H1 (cell line): ENCODE results near the gene TMEM181. TPM values are rescaled to one million over a fixed set of nuclear protein-coding genes. Genes with fewer than 3 reads are reported as not detected.

Source experiments
- CTCF ChIA-PET: fragments of 300-600 bp; sonication (Branson Sonifier 250); formaldehyde crosslinking; loops from one replicate; lab custom pipeline; 2021; ENCODE audit not compliant: partially characterized antibody; lab: Charles Lee
- POLR2A ChIA-PET: fragments of 300-600 bp; sonication (Branson Sonifier 250); formaldehyde crosslinking; loops from one replicate; lab custom pipeline; 2021; ENCODE audit warnings: inconsistent platforms; ENCODE audit not compliant: partially characterized antibody; lab: Charles Lee
- DNase-seq, 2 experiments: peaks; one replicate each; pipeline versions ENCODE4 v3.0.0 to v3.0.0-alpha.2; 2010 to 2022; ENCODE audit warnings: low spot score in 2 of 2, low read depth in 1 of 2, mixed read lengths in 1 of 2
- FAIRE-seq: peaks from 2 replicates; lab custom pipeline; 2011; peaks lifted over from hg19 to GRCh38; lab: Jason Lieb, UNC
- H2AFZ ChIP-seq: 2 replicates; pipeline ENCODE4 v1.8.1; 2012; ENCODE audit warnings: low read length, inconsistent platforms
- H2AK5ac ChIP-seq: 2 replicates; pipeline ENCODE4 v1.6.1; 2013; ENCODE audit warnings: low read depth, low read length
- H2BK120ac ChIP-seq: replicated peaks from 2 replicates; pipeline ENCODE3; 2013; ENCODE audit warnings: low read depth, low read length, inconsistent platforms
- H2BK12ac ChIP-seq: 2 replicates; pipeline ENCODE4 v1.6.1; 2013; ENCODE audit warnings: low read depth, low read length
- H2BK15ac ChIP-seq: 2 replicates; pipeline ENCODE4 v1.6.1; 2013; ENCODE audit warnings: low read length
- H2BK20ac ChIP-seq: 2 replicates; pipeline ENCODE4 v1.6.1; 2013; ENCODE audit warnings: low read length
- H2BK5ac ChIP-seq: 2 replicates; pipeline ENCODE4 v1.6.1; 2013; ENCODE audit warnings: low read depth, low read length
- H3K14ac ChIP-seq: 2 replicates; pipeline ENCODE4 v1.6.1; 2013; ENCODE audit warnings: inconsistent platforms; ENCODE audit not compliant: insufficient read length
- H3K18ac ChIP-seq: 2 replicates; pipeline ENCODE4 v1.6.1; 2013; ENCODE audit warnings: low read length; ENCODE audit errors: extremely low read depth
- H3K23ac ChIP-seq: 2 replicates; pipeline ENCODE4 v1.6.1; 2013; ENCODE audit warnings: inconsistent platforms; ENCODE audit not compliant: insufficient read length
- H3K23me2 ChIP-seq: 2 replicates; pipeline ENCODE4 v1.6.1; 2013; ENCODE audit warnings: low read depth, low read length
- H3K27ac ChIP-seq: 2 replicates; pipeline ENCODE4 v1.6.1; 2011; ENCODE audit warnings: low read depth, low read length, inconsistent platforms
- H3K27me3 ChIP-seq, 4 experiments: replicated peaks in 1 of 4; 1 replicate in 1 of 4; 2 replicates in 3 of 4; pipeline versions ENCODE4 v1.6.1 to v1.8.1; 2011 to 2013; ENCODE audit warnings: low read length in 3 of 4, mild to moderate bottlenecking in 3 of 4, inconsistent platforms in 2 of 4, mixed read lengths in 2 of 4, moderate library complexity in 1 of 4; ENCODE audit not compliant: control insufficient read depth in 3 of 4, insufficient read depth in 3 of 4; ENCODE audit errors: extremely low read depth in 1 of 4
- H3K36me3 ChIP-seq, 4 experiments: 2 replicates each; pipeline versions ENCODE4 v1.6.1 to v1.8.1; 2011 to 2013; ENCODE audit warnings: mild to moderate bottlenecking in 4 of 4, low read length in 3 of 4, moderate library complexity in 2 of 4, control low read depth in 1 of 4, inconsistent platforms in 1 of 4; ENCODE audit not compliant: insufficient read depth in 4 of 4, control insufficient read depth in 2 of 4
- H3K4ac ChIP-seq: replicated peaks from 2 replicates; pipeline ENCODE3; 2013; ENCODE audit warnings: low read length, low read depth, mixed read lengths, inconsistent platforms; ENCODE audit not compliant: insufficient read length
- H3K4me1 ChIP-seq, 4 experiments: replicated peaks in 1 of 4; 1 replicate in 1 of 4; 2 replicates in 3 of 4; pipeline versions ENCODE4 v1.6.1 to v1.8.1; 2011 to 2013; ENCODE audit warnings: low read length in 3 of 4, inconsistent platforms in 2 of 4, mixed read lengths in 1 of 4; ENCODE audit not compliant: insufficient read depth in 4 of 4, control insufficient read depth in 3 of 4
- H3K4me2 ChIP-seq, 2 experiments: 2 replicates each; pipeline versions ENCODE4 v1.6.1 to v1.8.1; 2011 to 2013; ENCODE audit warnings: low read depth in 2 of 2, low read length in 2 of 2, control low read depth in 1 of 2, inconsistent platforms in 1 of 2, mild to moderate bottlenecking in 1 of 2; ENCODE audit not compliant: insufficient read depth in 1 of 2
- H3K4me3 ChIP-seq, 4 experiments: fragments of 200-600, 300-600 bp in 1 of 4; sonication (generic), shearing (Covaris generic), sonication (Bioruptor Twin) in 1 of 4; 2 replicates each; pipeline versions ENCODE4 v1.5.1 to v1.8.1; 2011 to 2016; ENCODE audit warnings: low read length in 4 of 4, low read depth in 3 of 4, control low read depth in 2 of 4, inconsistent platforms in 2 of 4, mild to moderate bottlenecking in 2 of 4, mixed read lengths in 1 of 4, moderate library complexity in 1 of 4; ENCODE audit not compliant: insufficient read depth in 2 of 4; ENCODE audit errors: extremely low read depth in 1 of 4
- H3K56ac ChIP-seq: replicated peaks from 2 replicates; pipeline ENCODE3; 2013; ENCODE audit warnings: low read depth, mild to moderate bottlenecking, mixed read lengths, low read length, inconsistent platforms; ENCODE audit not compliant: insufficient read length
- H3K79me1 ChIP-seq: 2 replicates; pipeline ENCODE4 v1.6.1; 2013; ENCODE audit warnings: low read depth, low read length, control low read depth
- H3K79me2 ChIP-seq, 2 experiments: 2 replicates each; pipeline versions ENCODE4 v1.6.1 to v1.8.1; 2012 to 2013; ENCODE audit warnings: low read length in 2 of 2, mild to moderate bottlenecking in 2 of 2, inconsistent platforms in 1 of 2; ENCODE audit not compliant: insufficient read depth in 2 of 2, control insufficient read depth in 1 of 2
- H3K9ac ChIP-seq, 4 experiments: replicated peaks in 1 of 4; 1 replicate in 1 of 4; 2 replicates in 3 of 4; pipeline versions ENCODE4 v1.6.1 to v1.8.1; 2011 to 2013; ENCODE audit warnings: low read depth in 3 of 4, low read length in 3 of 4, control low read depth in 2 of 4, mild to moderate bottlenecking in 2 of 4, moderate library complexity in 2 of 4, inconsistent platforms in 1 of 4; ENCODE audit errors: extremely low read depth in 1 of 4
- H3K9me3 ChIP-seq, 2 experiments: 2 replicates each; pipeline versions ENCODE4 v1.6.1 to v1.8.1; 2012 to 2013; ENCODE audit warnings: mild to moderate bottlenecking in 2 of 2, moderate library complexity in 2 of 2, control low read depth in 1 of 2, inconsistent platforms in 1 of 2, low read depth in 1 of 2, low read length in 1 of 2, mixed read lengths in 1 of 2; ENCODE audit not compliant: insufficient read depth in 2 of 2
- H4K20me1 ChIP-seq, 2 experiments: replicated peaks in 1 of 2; 2 replicates each; pipeline versions ENCODE3 to v1.8.1; 2011 to 2013; ENCODE audit warnings: inconsistent platforms in 2 of 2, low read length in 2 of 2, mild to moderate bottlenecking in 1 of 2; ENCODE audit not compliant: insufficient read depth in 2 of 2, control insufficient read depth in 1 of 2
- H4K5ac ChIP-seq: 2 replicates; pipeline ENCODE4 v1.6.1; 2013; ENCODE audit warnings: low read length, low read depth, mixed read lengths, inconsistent platforms; ENCODE audit not compliant: insufficient read length
- H4K8ac ChIP-seq: 2 replicates; pipeline ENCODE4 v1.8.0; 2013; ENCODE audit warnings: mild to moderate bottlenecking, moderate library complexity, low read length, inconsistent platforms; ENCODE audit not compliant: insufficient read depth; ENCODE audit errors: extremely low read depth
- H4K91ac ChIP-seq: replicated peaks from 2 replicates; pipeline ENCODE3; 2013; ENCODE audit warnings: low read length, mixed read lengths, inconsistent platforms; ENCODE audit not compliant: insufficient read length
- ASH2L ChIP-seq: fragments of 200-600, 300-600 bp; sonication (generic); IDR thresholded peaks from one replicate; pipeline ENCODE4 v1.7.1; 2017; ENCODE audit warnings: low read length
- EGR1 ChIP-seq: IDR thresholded peaks from 2 replicates; pipeline ENCODE4 v1.6.1; 2011; ENCODE audit warnings: low read depth, low read length, borderline replicate concordance
- HDAC2 ChIP-seq, 2 experiments: fragments of 300-600 bp in 1 of 2; sonication (generic) in 1 of 2; IDR thresholded peaks; 2 replicates each; pipeline ENCODE4 v1.6.1; 2011 to 2012; ENCODE audit warnings: low read depth in 2 of 2, low read length in 2 of 2, mild to moderate bottlenecking in 2 of 2, moderate library complexity in 2 of 2, borderline replicate concordance in 1 of 2, inconsistent platforms in 1 of 2
- KDM4A ChIP-seq: IDR thresholded peaks from one replicate; pipeline ENCODE4 v1.7.1; 2012; ENCODE audit warnings: low read depth, mild to moderate bottlenecking, moderate library complexity, low read length, inconsistent platforms; ENCODE audit not compliant: severe bottlenecking
- PHF8 ChIP-seq: fragments of 200-600 bp; sonication (generic); conservative IDR thresholded peaks from 2 replicates; pipeline ENCODE4 v1.7.1; 2012; ENCODE audit warnings: low read depth, mild to moderate bottlenecking, inconsistent platforms, low read length, moderate library complexity
- RBBP5 ChIP-seq: IDR thresholded peaks from 2 replicates; pipeline ENCODE4 v1.7.1; 2012; ENCODE audit warnings: low read depth, mild to moderate bottlenecking, inconsistent platforms, low read length, moderate library complexity, borderline replicate concordance
- SAP30 ChIP-seq: fragments of 300-600 bp; sonication (generic); IDR thresholded peaks from 2 replicates; pipeline ENCODE4 v1.7.1; 2012; ENCODE audit warnings: low read length, moderate library complexity, mild to moderate bottlenecking, inconsistent platforms; ENCODE audit not compliant: insufficient read depth, insufficient replicate concordance
- SRF ChIP-seq: IDR thresholded peaks from 2 replicates; pipeline ENCODE4 v1.6.1; 2011; ENCODE audit warnings: mild to moderate bottlenecking, low read depth, low read length, moderate library complexity
- TBP ChIP-seq: IDR thresholded peaks from 2 replicates; pipeline ENCODE4 v1.6.1; 2011; ENCODE audit warnings: low read depth, low read length, improper control_type of control experiment
- YY1 ChIP-seq: IDR thresholded peaks from 2 replicates; pipeline ENCODE4 v1.6.1; 2011; ENCODE audit warnings: low read depth, mild to moderate bottlenecking, low read length
- WGBS, 2 experiments: shearing (Covaris generic) in 1 of 2; methylation state at CpG; one replicate each; pipeline versions ENCODE4 v1.1.6 to v1.1.7; 2013 to 2015; ENCODE audit warnings: low lambda C conversion rate in 2 of 2, mixed read lengths in 2 of 2, inconsistent platforms in 1 of 2, low coverage in 1 of 2, missing lambda C conversion rate in 1 of 2; ENCODE audit not compliant: insufficient replicate concordance in 2 of 2, insufficient coverage in 1 of 2, insufficient read length in 1 of 2; ENCODE audit errors: extremely low coverage in 1 of 2, missing lambda C conversion rate in 1 of 2; 5-methylcytosine and 5-hydroxymethylcytosine counted together
- polyA plus RNA-seq, 7 experiments: library from polyadenylated mRNA; depleted of rRNA in 3 of 7; stranded (reverse) in 5 of 7; unstranded in 2 of 7; fragments of >200 nt in 5 of 7; fragments of 200-250 nt in 2 of 7; gene quantifications; 1 replicate in 5 of 7; 2 replicates in 1 of 7; 4 replicates in 1 of 7; pipeline versions ENCODE4 v1.2.1 to v1.2.3, GENCODE V29; 2011 to 2013; ENCODE audit warnings: missing spikeins in 2 of 7, mixed read lengths in 2 of 7
- total RNA-seq: library from RNA; stranded (reverse); fragmentation: NEBNext Ultra II Directional; extraction: Animal tissue kit (Norgen Biotek cat#: 25700); gene quantifications from 2 replicates; pipeline ENCODE4 v1.2.1, GENCODE V29; 2021

Gene TMEM181
- total and polyA plus RNA-seq, 2 of the 8 experiments (the other 6 are each of a cell fraction or from before 2014, with no cell fraction given), result 8.6 to 19.0 TPM

GRCh38 chr6:158536084-158536890 is 23.6 kb upstream of the TMEM181 start:
- H3K4ac ChIP-seq, result no peak overlapping the region
- H3K27me3 ChIP-seq, result peaks cover 0 to 3% (median 1%) of the 10 kb centered on the region in 4 experiments; a peak in 3 of 7 replicates
- peak overlapping the region; percentile 42 to 81 (median 59); a peak in 5 of 7 replicates for H3K9ac ChIP-seq
- peak overlapping the region; percentile 58 to 86 for H3K4me2 ChIP-seq
- H3K79me2 ChIP-seq, result no peaks in the 10 kb centered on the region
- ChIA-PET CTCF (interaction anchor here (0.8 to 4.1 kb wide), 9 partner anchors 11 to 322 kb away, joined by 3 to 16 read pairs (median 4); no protein-coding TSS in a partner anchor), POLR2A (interaction anchor here (0.6 to 2.5 kb wide), 13 partner anchors 9 to 322 kb away, joined by 3 to 11 read pairs (median 3); no protein-coding TSS in a partner anchor)
- FAIRE-seq (no peak), DNase-seq (peak in 1 of 2 experiments; percentile 92)
- no peaks in the 10 kb centered on the region for H3K9me3 ChIP-seq
- peak overlapping the region; percentile 85 for H4K8ac ChIP-seq
- no peak overlapping the region for H2BK120ac ChIP-seq
- H2BK20ac ChIP-seq, result no peak overlapping the region
- H3K18ac ChIP-seq, result peak overlapping the region; percentile 83
- H3K27ac ChIP-seq, result peak overlapping the region; percentile 20; the same call in 1 of the 2 replicates
- H2BK5ac ChIP-seq, result peak overlapping the region; percentile 81; the same call in 1 of the 2 replicates
- H3K36me3 ChIP-seq, result no peaks in the 10 kb centered on the region
- no peak overlapping the region for H2BK12ac ChIP-seq
- H2AK5ac ChIP-seq, result no peak overlapping the region
- H3K4me3 ChIP-seq, result peak overlapping the region; percentile 77 to 96 (median 80)
- H3K23me2 ChIP-seq, result peaks cover 2% of the 10 kb centered on the region; the same call in 1 of the 2 replicates
- H4K91ac ChIP-seq, result no peak overlapping the region
- no peak overlapping the region for H3K14ac ChIP-seq
- H3K4me1 ChIP-seq, result peaks cover 2 to 3% (median 2%) of the 10 kb centered on the region in 4 experiments; a peak in 2 of 7 replicates
- peak overlapping the region; percentile 36 for H4K5ac ChIP-seq
- no peaks in the 10 kb centered on the region for H3K79me1 ChIP-seq
- H2AFZ ChIP-seq, result no peak overlapping the region
- WGBS, 2 experiments, result 1% methylated on average over 27 of the region's 75 CpGs; no CpG with 5 or more reads in 1 of the 2 experiments
- peak overlapping the region; percentile 57 for H3K56ac ChIP-seq
- no peak overlapping the region for H3K23ac ChIP-seq
- no peaks in the 10 kb centered on the region for H4K20me1 ChIP-seq
- no peak overlapping the region for H2BK15ac ChIP-seq
- TF ChIP-seq TBP (no peak), KDM4A (peak; percentile 95), SRF (no peak), EGR1 (peak; percentile 14; the same call in 1 of the 2 replicates), HDAC2 (IDR thresholded peaks at IDR 0.05; ENCODE audit: borderline replicate concordance in 1 of 2, low read depth in 2 of 2, low read length in 2 of 2) (peak; percentile 27 to 74; a peak in 2 of 4 replicates), ASH2L (peak; percentile 91), YY1 (peak; percentile 80), PHF8 (peak; percentile 50), RBBP5 (peak; percentile 43; the same call in 1 of the 2 replicates), SAP30 (peak; percentile 98)
